ENCODE data around the gene WSB2. TPM values are rescaled to one million over a fixed set of nuclear protein-coding genes. Genes with fewer than 3 reads are reported as not detected.

The WSB2 gene
- total and polyA plus RNA-seq, 4 donors, result 20.4 to 41.7 (median 28.3) TPM

DNA sequence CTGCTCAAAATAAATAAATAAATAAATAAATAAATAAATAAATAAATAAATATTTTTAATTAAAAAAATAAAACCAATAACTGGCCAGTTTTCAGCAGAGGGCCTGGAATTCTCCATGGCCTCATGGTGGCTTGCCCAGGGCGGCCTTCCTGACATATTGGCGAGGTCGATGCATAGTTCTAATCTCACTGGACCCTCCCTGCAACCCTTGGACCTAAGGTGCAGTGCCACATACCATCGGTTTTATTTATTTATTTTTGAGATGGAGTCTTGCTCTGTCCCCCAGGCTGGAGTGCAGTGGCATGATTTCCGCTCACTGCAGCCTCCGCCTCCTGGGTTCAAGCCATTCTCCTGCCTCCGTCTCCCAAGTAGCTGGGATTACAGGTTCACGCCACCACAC, 46.7 kb upstream of the WSB2 start:
- TF ChIP-seq CTCF (IDR thresholded peaks at IDR 0.05; ENCODE audit: low read depth, low read length, missing input control), result no peak
- TF ChIP-seq GABPA (IDR thresholded peaks at IDR 0.05 in 1 of 2, conservative IDR thresholded peaks at IDR 0.05 in 1 of 2), result no peak
- TF ChIP-seq JUND (IDR thresholded peaks at IDR 0.05), result no peak
- no peak for TF ChIP-seq ZBTB33 (IDR thresholded peaks at IDR 0.05)
- no peak for TF ChIP-seq RXRA (IDR thresholded peaks at IDR 0.05)
- no peak for TF ChIP-seq NR2F2 (IDR thresholded peaks at IDR 0.05)
- TF ChIP-seq FOXA2 (IDR thresholded peaks at IDR 0.05), result no peak
- TF ChIP-seq YY1 (IDR thresholded peaks at IDR 0.05), result no peak
- TF ChIP-seq, protein P1, sequence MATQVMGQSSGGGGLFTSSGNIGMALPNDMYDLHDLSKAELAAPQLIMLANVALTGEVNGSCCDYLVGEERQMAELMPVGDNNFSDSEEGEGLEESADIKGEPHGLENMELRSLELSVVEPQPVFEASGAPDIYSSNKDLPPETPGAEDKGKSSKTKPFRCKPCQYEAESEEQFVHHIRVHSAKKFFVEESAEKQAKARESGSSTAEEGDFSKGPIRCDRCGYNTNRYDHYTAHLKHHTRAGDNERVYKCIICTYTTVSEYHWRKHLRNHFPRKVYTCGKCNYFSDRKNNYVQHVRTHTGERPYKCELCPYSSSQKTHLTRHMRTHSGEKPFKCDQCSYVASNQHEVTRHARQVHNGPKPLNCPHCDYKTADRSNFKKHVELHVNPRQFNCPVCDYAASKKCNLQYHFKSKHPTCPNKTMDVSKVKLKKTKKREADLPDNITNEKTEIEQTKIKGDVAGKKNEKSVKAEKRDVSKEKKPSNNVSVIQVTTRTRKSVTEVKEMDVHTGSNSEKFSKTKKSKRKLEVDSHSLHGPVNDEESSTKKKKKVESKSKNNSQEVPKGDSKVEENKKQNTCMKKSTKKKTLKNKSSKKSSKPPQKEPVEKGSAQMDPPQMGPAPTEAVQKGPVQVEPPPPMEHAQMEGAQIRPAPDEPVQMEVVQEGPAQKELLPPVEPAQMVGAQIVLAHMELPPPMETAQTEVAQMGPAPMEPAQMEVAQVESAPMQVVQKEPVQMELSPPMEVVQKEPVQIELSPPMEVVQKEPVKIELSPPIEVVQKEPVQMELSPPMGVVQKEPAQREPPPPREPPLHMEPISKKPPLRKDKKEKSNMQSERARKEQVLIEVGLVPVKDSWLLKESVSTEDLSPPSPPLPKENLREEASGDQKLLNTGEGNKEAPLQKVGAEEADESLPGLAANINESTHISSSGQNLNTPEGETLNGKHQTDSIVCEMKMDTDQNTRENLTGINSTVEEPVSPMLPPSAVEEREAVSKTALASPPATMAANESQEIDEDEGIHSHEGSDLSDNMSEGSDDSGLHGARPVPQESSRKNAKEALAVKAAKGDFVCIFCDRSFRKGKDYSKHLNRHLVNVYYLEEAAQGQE (IDR thresholded peaks at IDR 0.05), result no peak
- no peak for TF ChIP-seq FOXA1 (IDR thresholded peaks at IDR 0.05)
- no peak for TF ChIP-seq RAD21 (IDR thresholded peaks at IDR 0.05)
- TF ChIP-seq MAX (IDR thresholded peaks at IDR 0.05), result no peak
- TF ChIP-seq EGR1 (IDR thresholded peaks at IDR 0.05; ENCODE audit: low read depth in 2 of 2), result no peak
- no peak for TF ChIP-seq TAF1 (conservative IDR thresholded peaks at IDR 0.05)
- no peak for TF ChIP-seq HNF4A (conservative IDR thresholded peaks at IDR 0.05)
- TF ChIP-seq, protein P2, sequence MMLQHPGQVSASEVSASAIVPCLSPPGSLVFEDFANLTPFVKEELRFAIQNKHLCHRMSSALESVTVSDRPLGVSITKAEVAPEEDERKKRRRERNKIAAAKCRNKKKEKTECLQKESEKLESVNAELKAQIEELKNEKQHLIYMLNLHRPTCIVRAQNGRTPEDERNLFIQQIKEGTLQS (IDR thresholded peaks at IDR 0.05), result no peak
- no peak for TF ChIP-seq HNF4G (IDR thresholded peaks at IDR 0.05)
- H3K9me3 ChIP-seq (ENCODE audit: control insufficient read depth in 4 of 4, low read length in 3 of 4), result no peaks in the 10 kb centered on the region
- peaks cover 0 to 13% (median 4%) of the 10 kb centered on the region in 4 donors for H3K4me1 ChIP-seq (ENCODE audit: control insufficient read depth in 4 of 4, insufficient read depth in 4 of 4, low read length in 3 of 4)
- H3K36me3 ChIP-seq (ENCODE audit: control insufficient read depth in 4 of 4, insufficient read depth in 3 of 4, low read depth in 1 of 4, low read length in 3 of 4), result peaks cover 0 to 1% (median 0%) of the 10 kb centered on the region in 4 donors
- no peak for DNase-seq (ENCODE audit: low spot score)
- H3K4me3 ChIP-seq (ENCODE audit: low read depth in 1 of 3, low read length in 3 of 3), result no peak overlapping the region
- H3K9ac ChIP-seq (ENCODE audit: low read depth in 1 of 2, low read length in 2 of 2), result no peak overlapping the region
- WGBS, result 88% methylated on average over 8 of the region's 8 CpGs
- H3K27ac ChIP-seq (ENCODE audit: low read depth in 1 of 2, low read length in 2 of 2), result no peak overlapping the region
- H3K27me3 ChIP-seq (ENCODE audit: control insufficient read depth in 4 of 4, insufficient read depth in 4 of 4, low read length in 3 of 4), result no peaks in the 10 kb centered on the region

Data from liver (tissue), 9 donors.